K562 (cell line): Measurements from ENCODE around the gene STX1B. TPM values are rescaled to one million over a fixed set of nuclear protein-coding genes. Genes with fewer than 3 reads are reported as not detected.

Experiments
- BRCA1 ChIP-seq, 2 experiments: fragments of 450-650 bp in 1 of 2; sonication (generic) in 1 of 2; formaldehyde crosslinking in 1 of 2; IDR thresholded peaks; 2 replicates each; pipeline versions ENCODE4 v1.5.0 to v1.6.1; 2017 to 2020; ENCODE audit warnings: mild to moderate bottlenecking in 1 of 2, missing genetic modification reagents in 1 of 2
- CBFA2T2 ChIP-seq: fragments of 450-650 bp; conservative IDR thresholded peaks from 2 replicates; pipeline ENCODE4 v1.6.1; 2017; ENCODE audit warnings: mild to moderate bottlenecking
- CBFA2T3 ChIP-seq: fragments of 450-650 bp; IDR thresholded peaks from 2 replicates; pipeline ENCODE4 v1.6.1; 2017
- CREB1 ChIP-seq, 2 experiments: sonication (generic) in 1 of 2; formaldehyde crosslinking in 1 of 2; IDR thresholded peaks; 2 replicates each; pipeline versions ENCODE4 v1.6.1 to v1.8.0; 2012 to 2022; ENCODE audit warnings: inconsistent platforms in 1 of 2, mild to moderate bottlenecking in 1 of 2, missing genetic modification reagents in 1 of 2, moderate library complexity in 1 of 2
- EP300 ChIP-seq: IDR thresholded peaks from 2 replicates; pipeline ENCODE4 v1.6.1; 2012; ENCODE audit warnings: low read length, improper control_type of control experiment
- ESRRA ChIP-seq: fragments of 450-650 bp; IDR thresholded peaks from 2 replicates; pipeline ENCODE4 v1.6.1; 2014; ENCODE audit warnings: low read depth, mild to moderate bottlenecking, moderate library complexity, borderline replicate concordance
- FIP1L1 ChIP-seq: fragments of 200-400 bp; formaldehyde crosslinking; IDR thresholded peaks from 2 replicates; pipeline ENCODE4 v1.6.1; 2018; ENCODE audit warnings: mild to moderate bottlenecking, low read depth, low read length; ENCODE audit not compliant: poor library complexity, severe bottlenecking
- FUS ChIP-seq: fragments of 200-400 bp; formaldehyde crosslinking; optimal IDR thresholded peaks from 2 replicates; pipeline ENCODE3; 2017; ENCODE audit warnings: low read depth, low read length
- JUND ChIP-seq, 2 experiments: IDR thresholded peaks; 2 replicates in 1 of 2; 3 replicates in 1 of 2; pipeline ENCODE4 v1.6.1; 2011; ENCODE audit warnings: borderline replicate concordance in 2 of 2, low read depth in 2 of 2, low read length in 2 of 2, improper control_type of control experiment in 1 of 2, missing biosample characterization in 1 of 2, missing genetic modification characterization in 1 of 2, missing genetic modification reagents in 1 of 2
- L3MBTL2 ChIP-seq: fragments of 450-650 bp; IDR thresholded peaks from 2 replicates; pipeline ENCODE4 v1.6.1; 2016; ENCODE audit warnings: mild to moderate bottlenecking, moderate library complexity
- MAZ ChIP-seq, 2 experiments: fragments of 450-650 bp in 1 of 2; sonication (generic) in 1 of 2; formaldehyde crosslinking; IDR thresholded peaks in 1 of 2; conservative IDR thresholded peaks in 1 of 2; 2 replicates each; pipeline versions ENCODE4 v1.4.0 to v1.5.0; 2020; ENCODE audit warnings: mild to moderate bottlenecking in 1 of 2, missing genetic modification reagents in 1 of 2
- PHF8 ChIP-seq: fragments of 200-600 bp; sonication (generic); IDR thresholded peaks from 2 replicates; pipeline ENCODE4 v1.6.1; 2012; ENCODE audit warnings: mixed run types, mild to moderate bottlenecking, inconsistent platforms, low read length, moderate library complexity, borderline replicate concordance
- RBFOX2 ChIP-seq: fragments of 200-400 bp; formaldehyde crosslinking; IDR thresholded peaks from 2 replicates; pipeline ENCODE4 v1.6.1; 2017; ENCODE audit warnings: low read depth, mild to moderate bottlenecking, low read length, moderate library complexity
- RBM22 ChIP-seq: fragments of 200-400 bp; formaldehyde crosslinking; IDR thresholded peaks from 2 replicates; pipeline ENCODE4 v1.6.1; 2018; ENCODE audit warnings: low read length, low read depth; ENCODE audit not compliant: poor library complexity, severe bottlenecking
- STAG1 ChIP-seq: sonication (generic); formaldehyde crosslinking; IDR thresholded peaks from 2 replicates; pipeline ENCODE4 v1.5.0; 2020; ENCODE audit warnings: missing genetic modification reagents, borderline replicate concordance
- TAF7 ChIP-seq: fragments of 450-650 bp; IDR thresholded peaks from 2 replicates; pipeline ENCODE4 v1.6.1; 2016; ENCODE audit warnings: missing genetic modification characterization, missing compliant biosample characterization
- TEAD2 ChIP-seq: fragments of 450-650 bp; IDR thresholded peaks from 2 replicates; pipeline ENCODE4 v1.6.1; 2016; ENCODE audit warnings: missing genetic modification characterization, control low read depth, missing compliant biosample characterization
- TOE1 ChIP-seq, 2 experiments: fragments of 450-650 bp in 1 of 2; sonication (generic) in 1 of 2; formaldehyde crosslinking in 1 of 2; IDR thresholded peaks; 2 replicates each; pipeline versions ENCODE4 v1.7.1 to v1.8.0; 2016 to 2022; ENCODE audit warnings: borderline replicate concordance in 2 of 2, mild to moderate bottlenecking in 2 of 2, antibody characterized with exemption in 1 of 2, inconsistent platforms in 1 of 2, low read depth in 1 of 2, missing genetic modification reagents in 1 of 2, moderate library complexity in 1 of 2
- YY1 ChIP-seq, 3 experiments: IDR thresholded peaks; 2 replicates each; pipeline ENCODE4 v1.6.1; 2011; ENCODE audit warnings: low read length in 2 of 3, mild to moderate bottlenecking in 2 of 3, moderate library complexity in 2 of 3, borderline replicate concordance in 1 of 3, control low read depth in 1 of 3, low read depth in 1 of 3; ENCODE audit not compliant: insufficient read depth in 3 of 3, insufficient replicate concordance in 2 of 3, control insufficient read depth in 1 of 3, insufficient read length in 1 of 3; ENCODE audit errors: extremely low read depth in 1 of 3
- ZNF384 ChIP-seq: IDR thresholded peaks from 2 replicates; pipeline ENCODE4 v1.6.1; 2012; ENCODE audit warnings: low read depth, low read length, improper control_type of control experiment
- polyA plus RNA-seq, 8 experiments: library from polyadenylated mRNA; depleted of rRNA in 4 of 8; stranded (reverse) in 5 of 8; unstranded in 3 of 8; fragments of >200 nt; fragmentation: Nextera tagmentation in 2 of 8; fragmentation: Illumina TruSeq in 1 of 8; extraction: Ambion mirVana in 2 of 8; extraction: Trizol in 1 of 8; gene quantifications; 2 replicates each; pipeline versions ENCODE4 v1.2.1 to v1.2.3, GENCODE V29; 2011 to 2014; ENCODE audit warnings: inconsistent platforms in 1 of 8, missing spikeins in 1 of 8
- total RNA-seq, 7 experiments: library from RNA; depleted of rRNA in 6 of 7; stranded (reverse); fragments of >200 nt in 6 of 7; fragmentation: Illumina TruSeq in 2 of 7; extraction: Trizol in 2 of 7; gene quantifications; 2 replicates each; pipeline versions ENCODE4 v1.2.1 to v1.2.3, GENCODE V29; 2011 to 2021; ENCODE audit warnings: low replicate concordance in 1 of 7
- TF ChIP-seq, protein P1 (sequence below): fragments of 250-450 bp; sonication (Bioruptor Pico); IDR thresholded peaks from 2 replicates; pipeline ENCODE4 v1.5.0; 2021
- TF ChIP-seq, protein P2 (sequence below), 2 experiments: IDR thresholded peaks; 2 replicates each; pipeline ENCODE4 v1.6.1; 2011; ENCODE audit warnings: borderline replicate concordance in 1 of 2, control low read depth in 1 of 2, low read depth in 1 of 2, low read length in 1 of 2, mild to moderate bottlenecking in 1 of 2, mixed read lengths in 1 of 2, moderate library complexity in 1 of 2; ENCODE audit not compliant: insufficient read depth in 1 of 2, insufficient read length in 1 of 2, poor library complexity in 1 of 2, severe bottlenecking in 1 of 2; ENCODE audit errors: extremely low read depth in 1 of 2

Gene STX1B
- total and polyA plus RNA-seq, 9 of the 15 experiments (the other 6 are each of a cell fraction or from before 2014, with no cell fraction given): 0.07 to 2.5 (median 0.86) TPM

GRCh38 chr16:30984669-30985400 is 25.6 kb downstream of the STX1B start, which contains the start of gene HSD3B7 (continued):
- peak in 2 of 3 experiments; percentile 44 to 64 for TF ChIP-seq YY1 (IDR thresholded peaks at IDR 0.05; ENCODE audit: borderline replicate concordance in 1 of 3, control insufficient read depth in 1 of 3, extremely low read depth in 1 of 3, insufficient read depth in 3 of 3, insufficient read length in 1 of 3, insufficient replicate concordance in 2 of 3, low read depth in 1 of 3, low read length in 2 of 3)
- TF ChIP-seq ZNF384: peak; percentile 47; the same call in 1 of the 2 replicates
- TF ChIP-seq, protein P1, sequence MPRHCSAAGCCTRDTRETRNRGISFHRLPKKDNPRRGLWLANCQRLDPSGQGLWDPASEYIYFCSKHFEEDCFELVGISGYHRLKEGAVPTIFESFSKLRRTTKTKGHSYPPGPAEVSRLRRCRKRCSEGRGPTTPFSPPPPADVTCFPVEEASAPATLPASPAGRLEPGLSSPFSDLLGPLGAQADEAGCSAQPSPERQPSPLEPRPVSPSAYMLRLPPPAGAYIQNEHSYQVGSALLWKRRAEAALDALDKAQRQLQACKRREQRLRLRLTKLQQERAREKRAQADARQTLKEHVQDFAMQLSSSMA (CRISPR knock-in tag): 0 out of 2 replicates have a peak, but pooled peaks have one; percentile 10
- TF ChIP-seq, protein P2, sequence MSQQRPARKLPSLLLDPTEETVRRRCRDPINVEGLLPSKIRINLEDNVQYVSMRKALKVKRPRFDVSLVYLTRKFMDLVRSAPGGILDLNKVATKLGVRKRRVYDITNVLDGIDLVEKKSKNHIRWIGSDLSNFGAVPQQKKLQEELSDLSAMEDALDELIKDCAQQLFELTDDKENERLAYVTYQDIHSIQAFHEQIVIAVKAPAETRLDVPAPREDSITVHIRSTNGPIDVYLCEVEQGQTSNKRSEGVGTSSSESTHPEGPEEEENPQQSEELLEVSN (IDR thresholded peaks at IDR 0.05; ENCODE audit: borderline replicate concordance in 1 of 2, extremely low read depth in 1 of 2, insufficient read depth in 1 of 2, insufficient read length in 1 of 2, low read depth in 1 of 2, low read length in 1 of 2, poor library complexity in 1 of 2, severe bottlenecking in 1 of 2): peak in 1 of 2 experiments; percentile 38
- TF ChIP-seq MAZ (CRISPR knock-in tag; conservative IDR thresholded peaks at IDR 0.05 in 1 of 2, IDR thresholded peaks at IDR 0.05 in 1 of 2): peak; percentile 86 to 97
- peak; percentile 77 for TF ChIP-seq RBM22
- TF ChIP-seq CBFA2T3: 0 out of 2 replicates have a peak, but pooled peaks have one; percentile 3
- TF ChIP-seq TAF7 (tag): peak; percentile 35; the same call in 1 of the 2 replicates
- no peak for TF ChIP-seq FUS
- peak; percentile 30; the same call in 1 of the 2 replicates for TF ChIP-seq ESRRA
- TF ChIP-seq JUND (IDR thresholded peaks at IDR 0.05; ENCODE audit: borderline replicate concordance, low read depth, low read length): peak; percentile 52; the same call in 1 of the 2 replicates
- TF ChIP-seq JUND (tag; IDR thresholded peaks at IDR 0.05; ENCODE audit: borderline replicate concordance, low read depth, low read length): no peak; the same call in 2 of the 3 replicates
- TF ChIP-seq CBFA2T2: no peak
- no peak for TF ChIP-seq L3MBTL2
- 0 out of 2 replicates have a peak, but pooled peaks have one; percentile 14 for TF ChIP-seq TEAD2 (tag)
- TF ChIP-seq BRCA1 (IDR thresholded peaks at IDR 0.05): no peak
- TF ChIP-seq BRCA1 (CRISPR knock-in tag; IDR thresholded peaks at IDR 0.05): no peak
- peak; percentile 80 for TF ChIP-seq STAG1 (CRISPR knock-in tag)
- peak; percentile 61 for TF ChIP-seq RBFOX2
- no peak for TF ChIP-seq CREB1 (IDR thresholded peaks at IDR 0.05)
- 0 out of 2 replicates have a peak, but pooled peaks have one; percentile 6 for TF ChIP-seq CREB1 (CRISPR knock-in tag; IDR thresholded peaks at IDR 0.05)
- TF ChIP-seq PHF8: peak; percentile 63; the same call in 1 of the 2 replicates
- TF ChIP-seq FIP1L1: peak; percentile 75
- TF ChIP-seq EP300: peak; percentile 7; the same call in 1 of the 2 replicates
- peak; percentile 29; the same call in 1 of the 2 replicates for TF ChIP-seq TOE1 (IDR thresholded peaks at IDR 0.05; ENCODE audit: borderline replicate concordance)
- no peak for TF ChIP-seq TOE1 (CRISPR knock-in tag; IDR thresholded peaks at IDR 0.05; ENCODE audit: borderline replicate concordance, low read depth)
